CD4-positive, alpha-beta T cell treated with Interferon alpha-2 for 1 hour (primary cell): ENCODE data around the gene METTL25B.
A peak's percentile ranks its signal among the peaks of the same experiment; 100 is the strongest.

Experiments used
- DNase-seq, 2 donors: peaks; one replicate each; pipeline ENCODE4 v3.0.0-alpha.2; 2020 to 2022

The METTL25B gene

GRCh38 chr1:156728599-156729462 lies 562 bp downstream of the METTL25B start, which contains the start of gene ISG20L2:
Gene ISG20L2 (minus strand): TSS chr1:156728766. CDS start chr1:156727652, 1,114 bp downstream.
- peak; percentile 97 for DNase-seq

GRCh38 chr1:156733989-156734584 lies 5.8 kb downstream of the METTL25B start:
- no peak for DNase-seq

DNA sequence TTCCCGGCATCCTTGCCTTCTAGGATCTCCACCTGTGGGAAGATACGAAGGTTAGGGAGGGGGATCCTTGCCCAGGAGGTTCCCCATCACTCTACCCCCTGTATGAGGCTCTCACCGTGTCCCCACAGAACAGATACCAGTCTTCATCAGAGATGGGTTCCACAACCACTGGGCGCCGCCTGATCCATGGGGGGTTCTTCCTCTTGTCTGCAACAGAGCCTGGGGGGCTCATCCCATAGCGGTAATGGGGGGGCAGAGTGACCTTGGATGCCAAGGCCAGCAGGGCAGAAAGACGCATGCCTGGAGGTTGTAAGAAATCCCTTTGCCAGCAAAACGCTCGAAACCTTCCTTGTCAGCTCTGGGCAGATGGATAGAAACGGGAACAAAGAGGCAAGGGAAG lies 10.1 kb downstream of the METTL25B start:
- no peak for DNase-seq

DNA sequence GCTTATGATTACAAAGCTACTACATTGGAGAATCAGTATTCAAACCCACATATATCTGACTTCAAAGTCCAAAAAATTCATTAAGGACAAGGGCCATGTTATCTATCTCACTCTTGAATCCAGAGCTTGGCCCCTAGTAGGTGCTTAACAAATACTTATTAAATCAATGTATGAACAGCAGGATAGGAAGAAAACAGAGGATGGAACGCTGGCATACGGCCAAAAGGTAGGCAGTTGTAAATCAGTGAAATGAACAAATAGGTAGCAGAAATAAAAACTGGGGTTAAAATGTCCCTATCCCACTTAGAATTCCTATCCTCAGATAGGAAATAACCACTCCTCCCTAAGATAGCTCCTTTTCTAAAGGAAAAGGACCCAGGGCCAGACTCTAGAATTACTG lies 10.6 kb downstream of the METTL25B start:
- DNase-seq: no peak

- DNase-seq: no peak
These were observed 12.0 kb downstream of the METTL25B start for GRCh38 chr1:156740237-156740740.

DNA sequence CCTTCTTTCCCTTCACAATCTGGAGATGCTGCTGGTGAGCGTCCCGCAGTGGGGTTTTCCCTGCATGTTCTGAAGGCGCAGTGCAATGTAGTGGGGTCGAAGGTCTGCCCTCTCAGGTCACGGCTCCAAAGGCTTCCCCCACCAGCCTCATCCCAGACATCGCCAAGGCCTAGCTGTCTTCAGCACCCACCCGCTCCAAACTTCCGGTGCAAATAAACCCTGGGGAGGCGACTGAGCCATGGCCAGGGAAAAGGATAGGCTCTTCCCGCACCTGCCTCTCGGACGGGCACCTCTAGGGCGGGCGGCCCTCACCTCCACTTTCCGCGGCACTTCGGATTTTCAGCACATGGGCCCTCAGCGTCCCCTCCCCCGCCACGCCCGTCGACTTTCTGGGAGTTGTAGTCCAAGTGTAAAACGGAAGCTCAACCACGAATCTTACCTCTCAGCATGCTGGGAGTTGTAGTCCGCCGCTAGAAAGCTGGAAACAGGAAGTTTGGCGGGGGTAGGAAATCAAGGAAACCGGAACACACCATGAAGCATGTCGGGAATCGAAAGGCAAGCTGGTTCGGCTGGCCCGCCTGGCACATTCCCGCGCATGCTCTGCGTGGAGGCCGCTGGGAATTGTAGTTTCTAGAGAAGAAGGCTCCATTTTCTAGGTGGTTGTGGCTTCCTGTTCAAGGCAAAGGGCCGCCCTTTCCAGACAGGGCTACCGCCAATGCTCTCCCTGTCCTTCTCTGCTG lies 12.6 kb downstream of the METTL25B start, which contains the start of gene MRPL24:
MRPL24 (minus strand) TSS at position 348 of the 740 bp plus-strand sequence. CDS start 2,384 bp downstream, outside the sequence.
- DNase-seq: peak; percentile 99 to 100

DNA sequence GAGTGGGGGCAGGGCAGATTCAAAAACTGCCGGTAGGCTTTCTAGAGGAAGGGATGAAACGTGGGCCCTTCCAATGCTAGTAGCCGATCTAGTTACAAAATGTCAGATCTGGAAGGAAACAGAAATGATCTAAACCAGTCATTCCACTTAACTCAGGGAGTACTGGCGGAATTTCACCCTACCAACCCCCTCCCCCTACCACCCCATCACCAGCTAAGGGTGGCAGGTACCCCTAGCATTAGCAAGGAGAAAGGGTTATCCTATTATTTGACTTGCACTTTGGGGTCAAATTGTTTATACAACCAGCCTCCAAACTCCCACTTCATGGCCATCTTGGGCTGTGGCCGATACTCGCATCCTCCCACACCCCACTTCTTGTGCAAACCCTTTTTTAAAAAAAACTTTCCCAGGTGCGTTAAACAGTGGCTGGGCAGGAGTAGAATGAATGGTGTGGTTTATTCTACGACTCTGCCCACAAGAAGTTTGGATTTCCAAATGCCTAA lies 13.3 kb downstream of the METTL25B start:
- no peak for DNase-seq

GRCh38 chr1:156742017-156742416 lies 13.7 kb downstream of the METTL25B start:
- DNase-seq: no peak

GRCh38 chr1:156742801-156743200 lies 14.5 kb downstream of the METTL25B start:
- no peak for DNase-seq

GRCh38 chr1:156743367-156744302 lies 15.4 kb downstream of the METTL25B start:
- DNase-seq: no peak

GRCh38 chr1:156744344-156744743 lies 16.1 kb downstream of the METTL25B start:
- DNase-seq: no peak

DNA sequence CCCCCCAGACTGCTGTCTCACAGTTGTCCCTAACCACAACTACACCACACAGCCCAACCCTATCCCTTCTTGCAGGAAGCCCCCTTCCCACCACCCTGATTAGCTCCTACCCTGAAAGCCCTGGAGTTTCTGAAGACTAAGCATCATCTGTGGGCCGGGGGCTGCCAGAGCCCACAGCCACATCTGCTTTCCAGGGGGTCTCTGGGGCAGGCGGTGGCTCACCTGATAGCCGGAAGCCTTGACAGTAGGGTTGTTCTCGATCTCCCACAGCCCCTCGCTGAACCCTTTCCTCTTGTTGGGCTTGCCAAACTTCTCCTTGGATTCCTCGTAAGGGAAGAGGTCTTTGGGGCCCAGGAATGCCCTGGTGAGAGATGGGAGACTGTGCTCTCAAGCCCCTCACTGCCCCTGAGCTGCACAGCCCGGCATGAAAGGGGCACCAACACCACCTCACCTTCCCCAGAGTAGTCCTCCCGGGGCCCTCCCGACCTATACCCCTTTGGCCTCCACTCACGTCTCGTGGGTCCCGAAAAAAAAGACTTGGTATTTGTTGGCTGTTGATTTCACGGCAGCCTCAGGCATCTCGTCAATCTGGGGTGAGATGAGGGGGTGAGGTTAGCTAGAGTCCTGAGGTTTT lies 16.6 kb downstream of the METTL25B start:
- DNase-seq: no peak

GRCh38 chr1:156745881-156746280 lies 17.6 kb downstream of the METTL25B start:
- no peak for DNase-seq

GRCh38 chr1:156746406-156746727 lies 18.1 kb downstream of the METTL25B start:
- peak in 1 of 2 donors; percentile 42 for DNase-seq

DNA sequence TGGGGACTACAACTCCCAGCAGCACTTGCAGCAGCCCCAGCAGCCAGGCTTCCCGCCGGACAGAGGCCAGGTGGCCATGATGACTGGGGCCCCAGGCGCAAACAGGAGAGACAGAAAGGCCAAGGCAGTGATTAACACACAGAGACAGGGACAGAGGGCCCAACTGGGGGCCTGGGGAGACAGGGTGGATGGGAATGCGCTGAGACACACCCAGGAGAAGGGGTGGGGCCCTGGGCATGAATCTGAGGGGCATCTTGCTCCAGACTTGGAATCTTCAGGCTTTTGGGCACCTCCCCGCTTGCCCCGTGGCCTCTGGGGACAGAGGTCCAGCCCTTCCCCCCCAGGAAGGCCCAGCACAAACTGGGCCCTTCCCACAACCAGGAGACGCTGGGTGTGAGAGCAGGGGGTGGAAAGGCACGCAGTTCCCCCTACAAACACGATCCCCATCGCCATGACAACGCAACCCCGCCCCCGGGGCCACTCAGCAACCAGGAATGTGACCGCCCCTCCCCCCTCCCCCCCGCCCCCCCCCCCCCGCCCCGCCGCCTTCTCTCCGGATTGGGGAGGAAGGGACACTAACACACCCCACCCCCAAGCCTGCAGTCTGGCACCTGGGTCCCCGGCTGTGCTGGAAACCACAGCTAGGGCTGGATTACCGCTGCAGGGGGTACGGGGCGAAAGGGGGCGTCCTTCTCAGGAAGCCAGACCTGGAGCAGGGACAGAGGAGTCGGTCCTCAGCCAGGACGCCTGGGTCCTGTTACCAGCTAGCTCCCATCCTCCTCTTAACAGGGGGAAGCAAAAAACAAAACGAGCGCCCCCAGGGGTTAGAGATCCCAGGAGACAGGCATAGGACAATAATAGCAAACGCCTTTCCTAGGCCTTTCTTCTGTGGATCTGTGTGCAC lies 18.7 kb downstream of the METTL25B start:
- DNase-seq: peak; percentile 78 to 80

- DNase-seq: no peak
These were observed 19.7 kb downstream of the METTL25B start for GRCh38 chr1:156747742-156748669.

GRCh38 chr1:156748670-156749418 lies 20.6 kb downstream of the METTL25B start:
- peak; percentile 24 to 31 for DNase-seq

DNA sequence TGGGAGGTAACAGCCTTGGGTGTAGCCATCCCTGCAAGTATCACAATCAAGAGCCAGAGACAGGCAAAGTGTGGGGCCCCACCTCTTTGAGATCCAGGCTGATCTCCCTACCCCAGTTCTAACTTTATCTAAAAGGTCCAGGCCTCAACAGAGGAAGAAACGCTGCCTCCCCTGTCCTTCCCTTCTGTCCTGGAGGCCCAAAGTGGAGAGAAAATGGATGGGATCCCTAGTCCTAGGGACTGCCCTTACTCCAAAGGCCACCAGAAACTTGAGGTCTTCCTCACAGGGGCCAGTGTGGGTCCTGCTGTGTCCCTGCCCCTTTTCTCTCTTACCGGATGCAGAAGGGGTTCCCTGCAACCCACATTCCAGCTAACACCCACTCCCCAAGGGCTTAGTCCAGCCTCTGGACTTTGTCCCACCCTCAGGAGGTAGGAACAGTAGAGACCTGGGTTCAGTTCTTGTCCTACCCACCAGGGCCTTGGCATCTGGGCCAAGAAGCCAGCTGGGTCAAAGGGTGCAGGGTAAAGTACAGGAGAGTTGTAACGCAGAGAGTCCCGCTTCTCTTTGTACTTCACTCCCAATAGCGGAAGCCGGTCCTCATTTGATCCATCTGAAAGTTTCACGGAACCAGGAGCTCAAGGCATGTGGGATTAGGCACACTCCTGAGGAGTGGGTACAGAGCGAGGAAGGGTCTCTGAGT lies 21.3 kb downstream of the METTL25B start:
- DNase-seq: no peak
